ENCODE data around the gene CDK6.

CDK6 gene

GRCh38 chr7:92658671-92659070 lies 177.7 kb downstream of the CDK6 start:
- no peak for TF ChIP-seq CTCF (IDR thresholded peaks at IDR 0.05)

- TF ChIP-seq CTCF (IDR thresholded peaks at IDR 0.05), result no peak
Measured at GRCh38 chr7:92657391-92657790, 179.0 kb downstream of the CDK6 start.

DNA sequence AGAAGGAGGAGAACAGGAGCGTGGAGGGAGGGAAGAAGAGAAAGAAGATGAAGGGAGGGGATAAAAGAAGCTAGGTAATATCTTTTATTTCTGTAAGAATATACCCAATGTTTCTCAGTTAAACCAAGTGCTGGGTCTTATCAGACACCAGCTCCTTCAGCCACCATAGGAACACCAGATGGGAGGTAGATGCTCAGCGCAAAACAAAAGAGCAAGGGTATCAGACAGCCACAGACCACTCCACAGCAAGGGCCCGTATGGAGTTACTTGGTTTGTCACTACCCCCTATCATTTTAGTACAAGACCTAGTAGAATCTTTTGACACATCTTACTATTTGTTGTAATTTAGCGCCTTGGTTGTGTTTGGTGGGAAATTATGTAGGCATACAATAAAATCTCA lies 180.3 kb downstream of the CDK6 start:
- TF ChIP-seq CTCF (IDR thresholded peaks at IDR 0.05), result no peak

GRCh38 chr7:92655346-92655884 lies 181.0 kb downstream of the CDK6 start:
- TF ChIP-seq CTCF (IDR thresholded peaks at IDR 0.05), result no peak

- no peak for TF ChIP-seq CTCF (IDR thresholded peaks at IDR 0.05)
Measured at GRCh38 chr7:92653136-92653535, 183.2 kb downstream of the CDK6 start.

DNA sequence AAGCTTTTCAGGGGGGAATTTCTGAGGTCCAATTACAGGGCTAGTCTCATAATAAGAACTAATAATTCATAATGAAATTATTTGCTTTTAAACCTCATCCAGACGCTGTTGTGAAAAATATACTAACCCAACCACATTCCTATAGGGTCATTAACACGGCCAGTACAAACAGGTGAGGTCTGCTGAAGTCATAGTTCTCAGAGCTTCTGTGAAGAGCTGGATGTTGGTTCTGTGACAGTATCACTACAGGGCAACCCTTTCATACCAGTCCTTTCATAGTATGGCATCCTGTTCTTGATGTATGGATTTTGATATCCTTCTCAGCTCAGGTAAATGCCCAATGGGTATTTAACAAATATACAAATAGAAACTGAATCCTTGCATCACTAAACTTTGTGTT lies 183.8 kb downstream of the CDK6 start:
- TF ChIP-seq CTCF (IDR thresholded peaks at IDR 0.05), result no peak

- no peak for TF ChIP-seq CTCF (IDR thresholded peaks at IDR 0.05)
Measured at GRCh38 chr7:92650391-92650790, 186.0 kb downstream of the CDK6 start.

DNA sequence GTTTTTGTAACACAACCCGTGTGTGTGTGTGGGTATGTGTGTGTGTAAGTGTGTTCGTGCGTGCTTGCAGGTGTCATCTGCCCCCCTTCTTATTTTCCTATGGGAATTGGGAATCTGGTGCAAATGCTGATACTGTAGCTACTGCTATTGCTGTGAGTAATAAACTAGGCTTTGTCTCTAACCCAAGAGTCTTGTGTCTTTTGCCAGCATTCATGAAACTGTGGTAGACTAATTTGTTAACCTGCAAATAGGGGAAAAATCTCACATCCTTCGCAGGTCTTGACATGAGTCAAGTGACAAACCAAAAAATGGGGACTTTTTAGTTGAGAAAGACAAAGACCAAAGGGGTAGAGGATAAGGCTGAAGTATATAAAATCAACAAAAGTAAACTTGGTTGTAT lies 188.3 kb downstream of the CDK6 start:
- TF ChIP-seq CTCF (IDR thresholded peaks at IDR 0.05), result no peak

All from LNCAP (cell line).